ENCODE results near the gene TGFBR3L.

Gene TGFBR3L

GRCh38 chr19:7888145-7888825 is 26.3 kb upstream of the TGFBR3L start, which contains the start of gene LRRC8E (continued):
- TF ChIP-seq ZBTB7A (tag by site-specific recombination; IDR thresholded peaks at IDR 0.05; ENCODE audit: low read depth) (no peak; the same call in 1 of the 2 replicates), ZXDB (tag by site-specific recombination; IDR thresholded peaks at IDR 0.05) (peak; percentile 74), TSHZ1 (tag by site-specific recombination; IDR thresholded peaks at IDR 0.05; ENCODE audit: borderline replicate concordance) (no peak), ZNF362 (tag by site-specific recombination; IDR thresholded peaks at IDR 0.05) (no peak), PRDM1 (tag by site-specific recombination; IDR thresholded peaks at IDR 0.05) (no peak), ZNF626 (tag by site-specific recombination; IDR thresholded peaks at IDR 0.05) (no peak), ZNF423 (tag by site-specific recombination; IDR thresholded peaks at IDR 0.05) (no peak), ZNF248 (tag by site-specific recombination; IDR thresholded peaks at IDR 0.05) (no peak), KLF16 (tag by site-specific recombination; IDR thresholded peaks at IDR 0.05) (no peak), ZNF548 (tag by site-specific recombination; IDR thresholded peaks at IDR 0.05) (no peak), ZNF785 (tag by site-specific recombination; IDR thresholded peaks at IDR 0.05) (no peak), ZNF658 (tag by site-specific recombination; IDR thresholded peaks at IDR 0.05) (no peak), ZNF558 (tag by site-specific recombination; IDR thresholded peaks at IDR 0.05) (no peak), ZNF335 (tag by site-specific recombination; conservative IDR thresholded peaks at IDR 0.05) (peak; percentile 64), ZNF830 (tag by site-specific recombination; IDR thresholded peaks at IDR 0.05; ENCODE audit: low read depth) (no peak), ZNF26 (tag by site-specific recombination; IDR thresholded peaks at IDR 0.05) (no peak), ZNF148 (tag by site-specific recombination; IDR thresholded peaks at IDR 0.05; ENCODE audit: borderline replicate concordance) (no peak), YY2 (tag by site-specific recombination; IDR thresholded peaks at IDR 0.05) (no peak), EGR2 (tag by site-specific recombination; IDR thresholded peaks at IDR 0.05; ENCODE audit: low read depth) (peak; percentile 56), HIC1 (tag by site-specific recombination; IDR thresholded peaks at IDR 0.05) (0 out of 2 replicates have a peak, but pooled peaks have one; percentile 41), KLF10 (tag by site-specific recombination; IDR thresholded peaks at IDR 0.05) (peak; percentile 56; the same call in 1 of the 2 replicates), REST (tag by site-specific recombination; IDR thresholded peaks at IDR 0.05) (peak; percentile 32; the same call in 1 of the 2 replicates), ZNF10 (tag by site-specific recombination; IDR thresholded peaks at IDR 0.05) (no peak), SP2 (tag by site-specific recombination; IDR thresholded peaks at IDR 0.05) (peak; percentile 54), ZFHX2 (tag by site-specific recombination; conservative IDR thresholded peaks at IDR 0.05) (peak; percentile 49), MZF1 (tag by site-specific recombination; IDR thresholded peaks at IDR 0.05; ENCODE audit: borderline replicate concordance) (no peak)
